ENCODE measurements around the gene PNPT1.

DNA sequence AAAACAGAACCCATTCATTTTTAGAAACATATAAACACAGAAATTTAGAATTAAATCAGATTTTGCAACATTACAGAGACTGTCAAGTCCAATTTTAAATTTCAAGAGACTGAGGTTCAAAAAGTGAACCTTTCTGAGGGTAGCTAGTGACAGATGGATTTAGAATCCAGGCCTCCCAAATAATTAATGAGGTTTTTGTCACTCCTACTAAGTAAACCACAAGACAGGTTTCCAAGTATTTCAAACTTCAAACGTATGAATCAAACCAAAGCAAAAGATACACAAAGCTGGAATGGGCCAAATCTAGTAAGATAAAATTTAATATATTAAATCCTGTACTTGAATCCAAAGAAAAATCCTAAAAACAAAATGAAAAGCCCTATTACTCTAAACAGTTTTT is 101.5 kb downstream of the PNPT1 start:
- TF ChIP-seq CTCF (IDR thresholded peaks at IDR 0.05; ENCODE audit: control extremely low read depth in 1 of 3, insufficient read depth in 1 of 3, low read depth in 1 of 3, low read length in 3 of 3), result no peak
- TF ChIP-seq SP1 (IDR thresholded peaks at IDR 0.05; ENCODE audit: low read depth, low read length), result no peak
- no peak for TF ChIP-seq PHF8 (conservative IDR thresholded peaks at IDR 0.05; ENCODE audit: low read depth, low read length)
- no peak for TF ChIP-seq EP300 (IDR thresholded peaks at IDR 0.05; ENCODE audit: borderline replicate concordance in 1 of 2, low read depth in 2 of 2, low read length in 2 of 2)
